Measurements from ENCODE around the gene PARD6B.

- TF ChIP-seq GATA3 (IDR thresholded peaks at IDR 0.05; ENCODE audit: low read depth, low read length): no peak
- TF ChIP-seq GATA2 (IDR thresholded peaks at IDR 0.05; ENCODE audit: low read depth, low read length): no peak
Observed at GRCh38 chr20:50762435-50763220, 31.2 kb downstream of the PARD6B start.
